ENCODE measurements around the gene ZEB2. TPM values are rescaled to one million over a fixed set of nuclear protein-coding genes. Genes with fewer than 3 reads are reported as not detected.
A peak's percentile ranks its signal among the peaks of the same experiment; 100 is the strongest.

ZEB2 gene
- polyA plus RNA-seq, 2 of the 4 experiments (the other 2 are of a cell fraction) = 4.2 to 7.0 TPM

DNA sequence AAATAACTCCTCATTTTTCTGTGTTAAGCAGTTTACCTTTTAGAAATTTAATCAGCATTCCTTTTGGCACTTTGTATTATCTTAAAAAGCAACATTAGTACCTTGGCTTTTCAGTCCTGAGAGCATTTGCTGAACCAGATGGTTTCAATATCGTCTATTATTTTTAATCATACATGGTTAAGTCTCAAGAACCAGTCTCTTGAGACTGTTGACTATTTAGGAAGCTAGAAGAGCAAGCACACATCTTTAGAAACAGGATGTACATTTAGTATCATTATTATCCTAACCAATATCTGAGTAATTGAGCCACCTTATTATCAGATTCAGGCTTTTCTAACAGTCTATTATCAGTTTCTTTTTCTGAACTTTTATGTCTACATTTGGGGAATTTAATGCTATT lies 28.2 kb upstream of the ZEB2 start (continued):
- TF ChIP-seq BHLHE40 (IDR thresholded peaks at IDR 0.05; ENCODE audit: low read depth, low read length) (no peak), NR3C1 (IDR thresholded peaks at IDR 0.05) (no peak), JUN (IDR thresholded peaks at IDR 0.05) (no peak), ZNF302 (CRISPR knock-in tag; IDR thresholded peaks at IDR 0.05) (no peak), HOXB13 (CRISPR knock-in tag; IDR thresholded peaks at IDR 0.05; ENCODE audit: low read depth) (no peak)
- TF ChIP-seq, protein P1, sequence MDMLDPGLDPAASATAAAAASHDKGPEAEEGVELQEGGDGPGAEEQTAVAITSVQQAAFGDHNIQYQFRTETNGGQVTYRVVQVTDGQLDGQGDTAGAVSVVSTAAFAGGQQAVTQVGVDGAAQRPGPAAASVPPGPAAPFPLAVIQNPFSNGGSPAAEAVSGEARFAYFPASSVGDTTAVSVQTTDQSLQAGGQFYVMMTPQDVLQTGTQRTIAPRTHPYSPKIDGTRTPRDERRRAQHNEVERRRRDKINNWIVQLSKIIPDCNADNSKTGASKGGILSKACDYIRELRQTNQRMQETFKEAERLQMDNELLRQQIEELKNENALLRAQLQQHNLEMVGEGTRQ (IDR thresholded peaks at IDR 0.05) = no peak

DNA sequence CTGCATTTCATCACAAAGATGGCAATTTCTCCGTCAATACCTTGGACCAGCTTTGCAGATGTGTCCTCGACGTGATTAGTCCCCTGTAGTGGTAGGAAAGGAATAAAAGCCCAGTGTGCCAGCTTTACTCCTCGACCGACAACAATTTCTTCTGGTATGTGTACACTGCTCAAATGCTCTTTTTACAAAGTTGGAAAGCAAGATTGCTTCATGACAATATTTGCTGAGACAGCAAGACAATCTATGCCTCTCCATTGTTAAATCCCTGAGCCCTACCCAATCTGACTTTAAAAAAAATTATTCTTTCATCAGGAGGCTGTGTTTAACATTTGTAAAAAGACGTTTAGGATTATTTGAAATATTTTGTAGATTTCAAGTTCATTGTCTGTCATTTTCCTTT lies 27.6 kb upstream of the ZEB2 start:
- ChIA-PET CTCF (no interaction called here), POLR2A (no interaction called here)
- H3K27ac ChIP-seq = no peak overlapping the region
- no peak for DNase-seq (ENCODE audit: low read depth in 1 of 2, low spot score in 1 of 2)
- FAIRE-seq = no peak
- no peaks in the 10 kb centered on the region for H3K9me3 ChIP-seq
- H3K4me2 ChIP-seq = no peak overlapping the region
- 69% methylated on average over 6 of the region's 6 CpGs for WGBS (ENCODE audit: missing lambda C conversion rate)
- ATAC-seq = no peak
- TF ChIP-seq MAFK (IDR thresholded peaks at IDR 0.05; ENCODE audit: partially characterized antibody) = peak; percentile 81
- TF ChIP-seq HOXA7 (CRISPR knock-in tag; IDR thresholded peaks at IDR 0.05) = no peak
- peaks cover 1% of the 10 kb centered on the region; the same call in 1 of the 3 replicates for H3K4me1 ChIP-seq
- H3K4me3 ChIP-seq = no peak overlapping the region

DNA sequence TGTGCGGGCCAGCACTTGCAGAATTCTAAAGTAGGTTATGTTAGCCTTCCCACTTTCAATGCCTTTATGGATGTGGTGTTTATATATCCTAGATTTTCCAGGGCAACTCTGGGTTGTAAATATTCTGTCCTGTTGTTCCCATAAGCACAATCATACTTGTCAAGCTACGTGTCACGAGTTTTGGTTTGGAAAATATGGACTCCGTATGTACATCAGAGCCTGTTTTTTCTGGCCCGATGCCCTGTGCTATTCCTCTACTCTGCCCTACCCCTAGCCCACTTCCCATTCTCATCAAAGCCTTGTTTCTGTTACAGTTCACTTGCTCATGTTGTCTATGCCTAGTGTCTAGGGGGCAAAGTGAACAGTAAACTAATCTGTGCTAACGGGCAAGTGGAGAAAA lies 27.0 kb upstream of the ZEB2 start:
- DNase-seq (ENCODE audit: low read depth in 1 of 2, low spot score in 1 of 2) (no peak), FAIRE-seq (no peak), ATAC-seq (no peak)
- Histone ChIP-seq H3K4me3 (no peak overlapping the region), H3K27ac (no peak overlapping the region), H3K4me1 (no peaks in the 10 kb centered on the region), H3K4me2 (no peak overlapping the region), H3K9me3 (no peaks in the 10 kb centered on the region)
- ChIA-PET POLR2A (no interaction called here), CTCF (no interaction called here)
- TF ChIP-seq PHF8 (IDR thresholded peaks at IDR 0.05; ENCODE audit: borderline replicate concordance, low read depth) = no peak
- no peak for TF ChIP-seq BHLHE40 (IDR thresholded peaks at IDR 0.05; ENCODE audit: low read depth, low read length)
- no peak for TF ChIP-seq ZC3H11A (IDR thresholded peaks at IDR 0.05)
- no peak for TF ChIP-seq NFE2L2 (conservative IDR thresholded peaks at IDR 0.05; ENCODE audit: low read length)
- no peak for TF ChIP-seq RNF2 (IDR thresholded peaks at IDR 0.05; ENCODE audit: borderline replicate concordance, low read depth)
- TF ChIP-seq ZFP36 (IDR thresholded peaks at IDR 0.05; ENCODE audit: borderline replicate concordance, partially characterized antibody) = no peak
- TF ChIP-seq RFX5 (IDR thresholded peaks at IDR 0.05) = no peak
- TF ChIP-seq, protein P2, sequence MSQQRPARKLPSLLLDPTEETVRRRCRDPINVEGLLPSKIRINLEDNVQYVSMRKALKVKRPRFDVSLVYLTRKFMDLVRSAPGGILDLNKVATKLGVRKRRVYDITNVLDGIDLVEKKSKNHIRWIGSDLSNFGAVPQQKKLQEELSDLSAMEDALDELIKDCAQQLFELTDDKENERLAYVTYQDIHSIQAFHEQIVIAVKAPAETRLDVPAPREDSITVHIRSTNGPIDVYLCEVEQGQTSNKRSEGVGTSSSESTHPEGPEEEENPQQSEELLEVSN (IDR thresholded peaks at IDR 0.05; ENCODE audit: borderline replicate concordance, low read depth) = no peak
- no peak for TF ChIP-seq KDM5A (IDR thresholded peaks at IDR 0.05)
- no peak for TF ChIP-seq FOXS1 (CRISPR knock-in tag; IDR thresholded peaks at IDR 0.05)
- no peak for TF ChIP-seq HEYL (CRISPR knock-in tag; IDR thresholded peaks at IDR 0.05)
- TF ChIP-seq KDM1A (IDR thresholded peaks at IDR 0.05; ENCODE audit: low read depth) = no peak
- no peak for TF ChIP-seq RAD21 (conservative IDR thresholded peaks at IDR 0.05 in 1 of 2, IDR thresholded peaks at IDR 0.05 in 1 of 2)
- no peak for TF ChIP-seq HDAC2 (IDR thresholded peaks at IDR 0.05)
- TF ChIP-seq CHD2 (IDR thresholded peaks at IDR 0.05; ENCODE audit: low read length, partially characterized antibody) = no peak
- TF ChIP-seq, protein P1 (IDR thresholded peaks at IDR 0.05) = no peak
- no peak for TF ChIP-seq CEBPB (IDR thresholded peaks at IDR 0.05)
- TF ChIP-seq TFCP2L1 (CRISPR knock-in tag; IDR thresholded peaks at IDR 0.05) = no peak
- no peak for TF ChIP-seq CBX8 (IDR thresholded peaks at IDR 0.05)
- TF ChIP-seq, protein P3, sequence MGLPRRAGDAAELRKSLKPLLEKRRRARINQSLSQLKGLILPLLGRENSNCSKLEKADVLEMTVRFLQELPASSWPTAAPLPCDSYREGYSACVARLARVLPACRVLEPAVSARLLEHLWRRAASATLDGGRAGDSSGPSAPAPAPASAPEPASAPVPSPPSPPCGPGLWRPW (IDR thresholded peaks at IDR 0.05) = no peak
- WGBS (ENCODE audit: missing lambda C conversion rate) = 88% methylated on average over 6 of the region's 6 CpGs
